HepG2 (cell line): ENCODE data around the gene NACAD. TPM values are rescaled to one million over a fixed set of nuclear protein-coding genes. Genes with fewer than 3 reads are reported as not detected.
A peak's percentile ranks its signal among the peaks of the same experiment; 100 is the strongest.

Source experiments
- ATAC-seq: fragments of 200-7000 bp; cut with Tn5 transposase; 3 replicates; pipeline ENCODE4 v1.9.1; 2020; ENCODE audit warnings: mild to moderate bottlenecking, moderate library complexity
- BruUV-seq: library from RNA; stranded (reverse); fragments of 400-500 nt; replicated peaks from 2 replicates; lab custom pipeline; 2021; lab: Mats Ljungman, UMichigan
- CTCF ChIA-PET: fragments of 300-600 bp; formaldehyde crosslinking; extraction: SDS; loops from one replicate; lab custom pipeline; 2021; ENCODE audit warnings: low total read pairs, inconsistent platforms, low intra/inter-chr PET ratio; lab: Yijun Ruan, JAX
- POLR2A ChIA-PET: fragments of 350-600 bp; sonication (Branson Sonifier 250); formaldehyde crosslinking; loops from one replicate; lab custom pipeline; 2020; ENCODE audit warnings: antibody characterized with exemption, inconsistent platforms; lab: Yijun Ruan, JAX
- DNase-seq: peaks from one replicate; pipeline ENCODE4 v3.0.0-alpha.2; 2015; ENCODE audit warnings: low spot score
- FAIRE-seq: peaks from 3 replicates; lab custom pipeline; 2011; peaks lifted over from hg19 to GRCh38; lab: Jason Lieb, UNC
- H2AFZ ChIP-seq: one replicate; pipeline ENCODE4 v1.6.1; 2011; ENCODE audit warnings: low read length, inconsistent platforms
- H3K27ac ChIP-seq: fragments of 300-600 bp; 3 replicates; pipeline ENCODE4 v1.8.0; 2011; ENCODE audit warnings: mixed run types, mild to moderate bottlenecking, mixed read lengths, low read length, inconsistent platforms; ENCODE audit not compliant: insufficient read depth; ENCODE audit errors: extremely low read length
- H3K27me3 ChIP-seq, 2 experiments: fragments of 200-600 bp in 1 of 2; 2 replicates in 1 of 2; 3 replicates in 1 of 2; pipeline versions ENCODE4 v1.6.0 to v1.8.0; 2011; ENCODE audit warnings: low read length in 2 of 2, mild to moderate bottlenecking in 2 of 2, moderate library complexity in 2 of 2, inconsistent platforms in 1 of 2; ENCODE audit not compliant: insufficient read depth in 2 of 2, control insufficient read depth in 1 of 2
- H3K36me3 ChIP-seq, 2 experiments: fragments of 200-600 bp in 1 of 2; replicated peaks in 1 of 2; 2 replicates in 1 of 2; 3 replicates in 1 of 2; pipeline versions ENCODE4 v1.5.1 to v1.8.0; 2011; ENCODE audit warnings: low read length in 2 of 2, inconsistent platforms in 1 of 2; ENCODE audit not compliant: insufficient read depth in 2 of 2, control insufficient read depth in 1 of 2
- H3K4me1 ChIP-seq: 2 replicates; pipeline ENCODE4 v1.5.1; 2012; ENCODE audit warnings: low read length, inconsistent platforms; ENCODE audit not compliant: insufficient read depth
- H3K4me2 ChIP-seq: 2 replicates; pipeline ENCODE4 v1.6.0; 2011; ENCODE audit warnings: low read depth, low read length, inconsistent platforms
- H3K4me3 ChIP-seq, 3 experiments: fragments of 200-600 bp in 1 of 3; sonication (generic), shearing (Covaris generic) in 1 of 3; replicated peaks in 1 of 3; 2 replicates each; pipeline ENCODE4 v1.5.1; 2011 to 2016; ENCODE audit warnings: low read length in 3 of 3, inconsistent platforms in 2 of 3, low read depth in 2 of 3, mild to moderate bottlenecking in 2 of 3, control low read depth in 1 of 3, mixed read lengths in 1 of 3; ENCODE audit not compliant: insufficient read depth in 1 of 3
- H3K79me2 ChIP-seq: one replicate; pipeline ENCODE4 v1.6.1; 2011; ENCODE audit warnings: low read length, inconsistent platforms; ENCODE audit not compliant: insufficient read depth
- H3K9ac ChIP-seq: 2 replicates; pipeline ENCODE4 v1.6.0; 2011; ENCODE audit warnings: mild to moderate bottlenecking, low read depth, low read length, inconsistent platforms; ENCODE audit not compliant: insufficient read depth
- H3K9me3 ChIP-seq: 2 replicates; pipeline ENCODE4 v1.5.1; 2012; ENCODE audit warnings: mild to moderate bottlenecking, low read length
- H4K20me1 ChIP-seq: 2 replicates; pipeline ENCODE4 v1.6.0; 2011; ENCODE audit warnings: inconsistent platforms, mild to moderate bottlenecking, low read length, moderate library complexity; ENCODE audit not compliant: insufficient read depth
- FOXO1 ChIP-seq: sonication (generic); formaldehyde crosslinking; IDR thresholded peaks from 2 replicates; pipeline ENCODE4 v1.4.0; 2020; ENCODE audit warnings: missing genetic modification reagents
- GZF1 ChIP-seq: sonication (generic); formaldehyde crosslinking; IDR thresholded peaks from 2 replicates; pipeline ENCODE4 v1.5.1; 2020; ENCODE audit warnings: mild to moderate bottlenecking, missing genetic modification reagents
- SNAPC4 ChIP-seq: sonication (generic); formaldehyde crosslinking; IDR thresholded peaks from 2 replicates; pipeline ENCODE4 v1.4.0; 2020; ENCODE audit warnings: mild to moderate bottlenecking, missing genetic modification reagents
- TGIF2 ChIP-seq: IDR thresholded peaks from 2 replicates; pipeline ENCODE4 v1.6.1; 2016; ENCODE audit warnings: control low read depth, missing compliant biosample characterization
- ZBTB25 ChIP-seq: IDR thresholded peaks from 2 replicates; pipeline ENCODE4 v1.6.1; 2018; ENCODE audit warnings: missing genetic modification reagents
- WGBS: methylation state at CpG from one replicate; pipeline ENCODE4 v1.1.6; 2017; ENCODE audit warnings: low lambda C conversion rate; 5-methylcytosine and 5-hydroxymethylcytosine counted together
- in situ Hi-C: cut with HindIII; loops from 2 replicates; pipeline ENCODE4 v1.10.0; 2017; ENCODE audit warnings: low pct_unique_long_range_greater_than_20kb; ENCODE audit not compliant: extremely low pct_ligation_motif_present
- intact Hi-C: fragments of 100-400 bp; cut with micrococcal nuclease; formaldehyde crosslinking; loops from one replicate; pipeline ENCODE4 v1.10.0; 2022; ENCODE audit not compliant: unreplicated experiment
- polyA plus RNA-seq, 8 experiments: library from polyadenylated mRNA; depleted of rRNA in 3 of 8; stranded (reverse) in 7 of 8; unstranded in 1 of 8; fragments of >200 nt; fragmentation: Illumina TruSeq in 4 of 8; extraction: Trizol in 4 of 8; gene quantifications; 2 replicates each; pipeline versions ENCODE4 v1.2.1 to v1.2.3, GENCODE V29; 2011 to 2016; ENCODE audit warnings: low read depth in 4 of 8, missing spikeins in 1 of 8, mixed read lengths in 1 of 8; ENCODE audit not compliant: insufficient read depth in 1 of 8
- total RNA-seq, 5 experiments: library from RNA; depleted of rRNA; stranded (reverse); fragments of >200 nt; fragmentation: Illumina TruSeq; extraction: Trizol; gene quantifications; 2 replicates each; pipeline ENCODE4 v1.2.3, GENCODE V29; 2016; ENCODE audit warnings: low read depth in 1 of 5

The NACAD gene
- total and polyA plus RNA-seq, 2 of the 13 experiments (the other 11 are each of a cell fraction or from before 2014, with no cell fraction given), result 0.04 TPM; not detected in 1

GRCh38 chr7:45088146-45088701, 545 bp downstream of the NACAD start:
- peak overlapping the region in 1 of 3 experiments; percentile 50; a peak in 2 of 6 replicates for H3K4me3 ChIP-seq
- no peak overlapping the region for H3K9ac ChIP-seq
- BruUV-seq, result no TSS peak
- H4K20me1 ChIP-seq, result no peaks in the 10 kb centered on the region
- H3K79me2 ChIP-seq, result no peaks in the 10 kb centered on the region
- no peaks in the 10 kb centered on the region for H3K9me3 ChIP-seq
- H3K4me1 ChIP-seq, result peaks cover 9% of the 10 kb centered on the region; the same call in 1 of the 2 replicates
- no peak overlapping the region for H2AFZ ChIP-seq
- intact Hi-C loops, result no loop called here
- POLR2A ChIA-PET, result no interaction called here
- CTCF ChIA-PET, result no interaction called here
- no peak for TF ChIP-seq SNAPC4 (CRISPR knock-in tag)
- TF ChIP-seq GZF1 (CRISPR knock-in tag), result no peak
- TF ChIP-seq ZBTB25, result no peak
- no peak for TF ChIP-seq FOXO1 (CRISPR knock-in tag)
- TF ChIP-seq TGIF2 (CRISPR knock-in tag), result no peak
- 77% methylated on average over 21 of the region's 29 CpGs for WGBS
- H3K27ac ChIP-seq, result no peak overlapping the region
- in situ Hi-C loops, result no loop called here
- no peaks in the 10 kb centered on the region for H3K36me3 ChIP-seq
- FAIRE-seq (no peak), ATAC-seq (no peak; the same call in 1 of the 3 replicates), DNase-seq (no peak)
- peaks cover 9 to 23% of the 10 kb centered on the region in 2 experiments for H3K27me3 ChIP-seq
- H3K4me2 ChIP-seq, result no peak overlapping the region
